GM18511 (cell line): ENCODE measurements around the gene TMEM126A.
"Not testable (repeated sequence)": the region's sequence is repeated elsewhere in the genome, so short reads cannot be mapped to it uniquely, and the experiment has no call there.

ENCODE experiments used
- ATAC-seq: cut with Tn5 transposase; IDR thresholded peaks from one replicate; pipeline ENCODE4 v1.9.1; 2021; ENCODE audit warnings: mild to moderate bottlenecking, moderate library complexity; ENCODE audit not compliant: unreplicated experiment

The TMEM126A gene

DNA sequence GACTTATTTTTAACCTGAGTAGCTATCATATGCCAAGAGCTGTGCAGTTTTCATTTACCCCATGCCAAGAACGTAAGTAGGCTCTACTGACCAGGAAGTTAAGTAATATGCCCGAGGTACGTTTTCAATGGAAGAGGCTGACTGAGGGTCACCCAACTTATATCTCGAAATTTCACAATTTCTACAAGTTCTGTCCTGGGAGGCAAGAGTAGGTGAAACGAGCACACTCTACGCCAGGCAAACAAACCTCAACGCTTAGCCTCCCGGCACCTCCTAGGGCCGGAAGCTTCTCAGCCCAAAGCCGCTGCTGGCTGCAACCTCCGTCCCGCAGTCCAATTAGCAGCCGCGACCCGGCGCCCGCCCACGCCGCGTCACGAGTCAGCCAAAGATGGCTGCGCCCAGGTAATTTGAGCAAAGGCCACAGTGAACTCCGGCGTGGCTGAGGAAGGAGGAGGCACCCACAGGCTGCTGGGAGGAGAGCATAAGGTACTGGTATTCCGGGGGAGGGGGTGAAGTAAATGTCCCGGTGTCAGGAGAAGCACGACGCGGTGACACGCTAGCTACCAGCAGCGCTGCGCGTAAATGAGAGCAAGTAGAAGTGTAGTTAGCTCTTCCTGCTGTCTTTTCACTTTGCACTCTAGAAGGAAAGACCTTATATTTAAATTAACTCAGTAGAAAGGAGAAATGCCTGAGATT, at the start of gene TMEM126A:
TMEM126A (plus strand) TSS at position 364 of the 696 bp plus-strand sequence. CDS start 2,289 bp downstream, outside the sequence.
- ATAC-seq: peak; percentile 99

DNA sequence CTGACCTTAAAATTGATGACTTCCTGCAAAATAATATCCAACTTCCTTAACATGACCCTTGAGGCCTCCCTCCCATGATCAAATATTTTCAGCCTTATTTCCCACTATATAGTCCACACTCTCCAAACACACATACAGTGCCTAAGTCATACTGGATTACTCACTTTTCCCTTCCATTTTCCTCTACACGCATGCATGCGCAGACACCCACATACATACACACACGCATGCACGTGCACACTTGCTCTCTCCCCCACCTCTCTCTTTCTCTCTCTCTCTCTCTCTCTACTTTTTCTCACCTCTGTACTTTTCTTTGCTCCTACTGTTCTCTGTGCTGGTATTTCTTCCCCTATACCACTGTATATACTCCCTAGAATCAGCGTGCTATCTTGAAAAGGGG, 48.7 kb upstream of the TMEM126A start:
- ATAC-seq: no peak

DNA sequence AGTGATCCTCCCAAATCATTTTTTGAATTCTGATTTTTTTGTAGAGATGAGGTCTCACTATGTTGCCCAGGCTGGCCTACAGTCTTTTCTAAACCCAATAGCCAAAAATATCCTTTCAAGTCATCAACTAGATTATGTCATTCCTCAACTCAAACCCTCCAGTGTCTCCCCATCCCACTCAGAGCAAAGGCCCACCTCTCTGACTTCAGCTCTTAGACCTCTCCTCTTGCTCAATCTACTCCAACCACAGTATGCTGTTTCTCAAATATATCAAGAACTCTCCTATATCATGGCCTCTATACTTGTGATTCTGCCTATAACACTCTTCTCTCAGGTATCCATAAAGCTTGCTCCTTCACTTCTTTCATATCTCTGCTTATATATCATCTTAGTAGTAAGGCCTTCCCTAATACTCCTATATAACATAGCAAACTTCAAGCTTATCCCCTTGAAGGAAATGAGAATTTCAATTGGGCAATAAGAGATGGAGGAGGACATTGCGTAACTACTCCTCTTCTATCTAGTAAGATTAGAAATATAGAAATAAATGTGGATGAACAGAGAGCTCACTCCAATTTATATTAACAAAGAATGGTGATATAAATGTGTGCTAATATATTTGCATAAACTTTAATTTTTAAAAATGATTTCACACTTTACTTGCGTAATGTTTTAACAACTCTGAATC, 45.1 kb upstream of the TMEM126A start:
- ATAC-seq: no peak

DNA sequence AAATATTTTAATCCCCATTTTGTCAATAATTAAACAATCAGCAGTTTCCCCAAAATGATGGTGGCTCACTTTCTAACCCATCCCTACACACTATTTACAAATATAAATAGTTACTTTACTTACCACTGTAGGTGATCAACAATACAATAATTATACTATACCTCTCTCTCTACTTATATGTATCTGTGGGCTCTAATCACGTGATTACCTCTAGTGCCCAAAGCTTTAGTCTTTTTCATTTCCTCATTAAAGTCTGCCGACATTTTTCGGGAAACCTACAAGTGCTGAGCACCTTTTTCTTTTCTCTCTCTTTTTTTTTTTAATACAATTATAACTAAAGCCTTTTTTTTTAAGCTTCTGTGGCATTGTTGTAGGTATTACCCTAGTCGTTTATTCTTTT, 44.5 kb upstream of the TMEM126A start:
- no peak for ATAC-seq

DNA sequence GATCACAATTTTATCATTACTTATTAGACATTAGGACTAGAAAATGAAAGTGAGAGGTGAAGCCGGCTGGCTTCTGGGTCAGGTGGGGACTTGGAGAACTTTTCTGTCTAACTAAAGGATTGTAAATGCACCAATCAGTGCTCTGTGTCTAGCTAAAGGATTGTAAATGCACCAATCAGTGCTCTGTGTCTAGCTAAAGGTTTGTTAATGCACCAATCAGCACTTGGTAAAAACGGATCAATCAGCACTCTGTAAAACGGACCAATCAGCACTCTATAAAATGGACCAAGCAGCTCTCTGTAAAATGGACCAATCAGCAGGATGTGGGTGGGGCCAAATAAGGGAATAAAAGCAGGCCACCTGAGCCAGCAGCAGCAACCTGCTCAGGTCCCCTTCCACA, 41.5 kb upstream of the TMEM126A start:
- ATAC-seq: not testable (repeated sequence)

DNA sequence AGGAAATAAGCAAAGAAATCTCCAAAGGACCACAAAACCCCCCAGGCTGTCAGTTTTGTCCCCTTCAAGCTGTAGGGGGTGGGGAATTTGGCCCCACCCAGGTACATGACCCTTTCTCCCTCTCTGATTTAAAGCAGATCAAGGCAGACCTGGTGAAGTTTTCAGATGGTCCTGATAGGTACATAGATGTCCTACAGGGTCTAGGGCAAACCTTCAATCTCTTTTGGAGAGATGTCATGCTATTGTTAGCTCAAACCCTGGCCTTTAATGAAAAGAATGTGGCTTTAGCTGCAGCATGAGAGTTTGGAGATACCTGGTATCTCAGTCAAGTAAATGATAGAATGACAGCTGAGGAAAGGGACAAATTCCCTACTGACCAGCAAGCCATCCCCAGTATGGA, 39.1 kb upstream of the TMEM126A start:
- ATAC-seq: not testable (repeated sequence)

DNA sequence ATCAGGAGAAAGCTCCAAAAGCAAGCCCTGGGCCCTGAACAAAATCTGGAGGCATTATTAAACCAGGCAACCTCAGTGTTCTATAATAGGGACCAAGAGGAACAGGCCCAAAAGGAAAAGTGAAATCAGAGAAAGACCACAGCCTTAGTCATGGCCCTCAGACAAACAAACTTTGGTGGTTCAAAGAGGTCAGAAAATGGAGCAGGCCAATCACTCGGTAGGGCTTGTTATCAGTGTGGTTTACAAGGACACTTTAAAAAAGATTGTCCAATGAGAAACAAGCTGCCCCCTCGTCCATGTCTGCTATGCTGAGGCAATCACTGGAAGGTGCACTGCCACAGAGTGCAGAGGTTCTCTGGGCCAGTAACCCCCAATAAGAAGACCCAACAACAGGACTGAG, 38.5 kb upstream of the TMEM126A start:
- not testable (repeated sequence) for ATAC-seq

DNA sequence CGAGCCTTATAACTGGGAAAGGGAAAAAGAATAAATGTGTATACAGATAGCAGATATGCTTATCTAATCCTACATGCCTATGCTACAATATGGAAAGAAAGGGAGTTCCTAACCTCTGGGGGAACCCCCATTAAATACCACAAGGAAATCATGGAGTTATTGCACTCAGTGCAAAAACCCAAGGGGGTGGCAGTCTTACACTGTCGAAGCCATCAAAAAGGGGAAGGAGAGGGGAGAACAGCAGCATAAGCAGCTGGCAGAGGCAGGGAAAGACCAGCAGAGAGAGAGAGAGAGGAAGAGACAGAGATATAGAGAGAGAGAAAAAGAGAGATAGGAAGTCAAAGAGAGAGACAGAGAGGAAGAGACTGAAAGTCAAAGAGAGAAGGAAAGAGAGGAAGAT, 36.1 kb upstream of the TMEM126A start:
- ATAC-seq: not testable (repeated sequence)

DNA sequence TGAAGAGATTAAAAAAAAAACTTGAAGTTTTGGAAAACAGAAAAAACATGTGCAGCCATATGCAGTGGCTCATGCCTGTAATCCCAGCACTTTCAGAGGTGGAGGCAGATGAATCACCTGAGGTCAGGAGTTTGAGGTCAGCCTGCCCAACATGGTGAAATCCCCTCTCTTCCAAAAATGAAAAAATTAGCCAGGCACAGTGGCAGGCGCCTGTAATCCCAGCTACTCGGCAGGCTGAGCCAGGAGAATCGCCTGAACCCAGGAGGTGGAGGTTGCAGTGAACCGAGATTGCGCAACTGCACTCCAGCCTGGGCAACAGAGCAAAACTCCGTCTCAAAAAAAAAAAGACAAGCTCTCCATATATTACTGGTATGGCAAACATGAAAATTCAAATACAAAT, 28.3 kb upstream of the TMEM126A start:
- no peak for ATAC-seq

DNA sequence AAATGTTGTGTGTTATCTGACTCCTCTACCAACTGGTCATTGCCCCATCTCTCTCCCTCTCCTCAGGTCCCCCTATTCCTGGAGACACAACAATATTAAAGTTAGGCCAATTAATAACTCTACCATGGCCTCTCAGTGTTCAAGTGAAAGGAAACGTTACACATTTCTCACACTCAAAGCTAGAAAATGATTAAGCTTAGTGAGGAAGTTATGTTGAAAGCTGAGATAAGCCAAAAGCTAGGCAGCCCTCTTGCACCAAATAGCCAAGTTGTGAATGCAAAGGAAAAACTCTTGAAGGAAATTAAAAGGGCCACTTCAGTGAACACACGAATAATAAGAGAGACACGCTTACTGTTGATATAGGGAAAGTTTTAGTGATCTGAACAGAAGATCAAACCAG, 27.5 kb upstream of the TMEM126A start:
- ATAC-seq: no peak

DNA sequence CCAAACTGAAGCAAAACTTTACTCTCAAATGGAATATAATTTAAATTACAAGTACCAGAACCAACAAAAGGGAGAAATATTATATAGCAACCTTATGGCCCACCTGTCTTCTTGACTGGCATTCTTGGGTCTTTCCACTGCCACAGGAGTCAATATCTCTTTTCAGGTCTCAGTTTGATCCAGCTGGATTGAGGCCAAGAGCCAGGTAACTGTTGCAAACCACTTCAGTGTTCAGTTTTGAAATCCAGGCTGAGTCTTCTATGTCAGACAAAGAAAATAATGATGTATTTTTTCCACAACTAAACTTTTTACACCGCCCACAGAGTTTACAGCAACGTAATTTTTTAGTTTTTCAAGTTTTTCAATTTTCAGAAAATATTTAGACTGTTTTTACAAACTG, 21.3 kb upstream of the TMEM126A start:
- ATAC-seq: no peak

DNA sequence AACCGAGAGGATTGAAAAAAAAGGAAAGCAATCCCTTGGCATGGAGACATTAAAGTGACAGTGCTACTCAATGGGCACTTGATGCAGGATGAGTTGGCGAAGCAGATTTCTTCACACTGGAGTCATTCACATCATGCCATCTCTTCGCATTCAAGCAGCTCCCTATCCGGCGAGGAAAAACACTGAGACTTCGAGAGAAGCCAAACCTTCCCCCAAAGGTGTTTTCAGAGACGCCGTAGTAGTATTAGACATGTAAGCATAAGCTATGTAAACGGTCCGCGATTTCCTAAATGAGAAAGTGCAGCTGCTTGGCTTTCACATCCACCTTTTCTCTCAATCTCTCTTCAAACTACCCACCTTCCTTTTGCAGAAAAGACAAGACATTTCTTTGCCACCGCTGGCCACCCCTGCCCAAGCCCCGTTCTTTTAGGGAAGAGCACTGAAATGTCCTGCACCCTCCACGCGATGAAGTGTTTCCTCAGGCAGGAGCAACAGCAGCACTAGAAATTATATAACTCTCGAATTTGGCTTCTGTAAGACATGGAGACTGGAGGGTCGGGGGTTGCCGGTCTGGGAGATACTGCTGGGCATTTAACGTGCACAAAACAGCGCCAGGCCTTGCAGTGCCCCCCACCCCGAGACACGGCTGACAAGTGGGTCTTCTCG, 20.3 kb upstream of the TMEM126A start, which contains the start of gene DLG2:
DLG2 (minus strand) TSS at position 13 of the 666 bp plus-strand sequence.
- peak; percentile 2 for ATAC-seq

DNA sequence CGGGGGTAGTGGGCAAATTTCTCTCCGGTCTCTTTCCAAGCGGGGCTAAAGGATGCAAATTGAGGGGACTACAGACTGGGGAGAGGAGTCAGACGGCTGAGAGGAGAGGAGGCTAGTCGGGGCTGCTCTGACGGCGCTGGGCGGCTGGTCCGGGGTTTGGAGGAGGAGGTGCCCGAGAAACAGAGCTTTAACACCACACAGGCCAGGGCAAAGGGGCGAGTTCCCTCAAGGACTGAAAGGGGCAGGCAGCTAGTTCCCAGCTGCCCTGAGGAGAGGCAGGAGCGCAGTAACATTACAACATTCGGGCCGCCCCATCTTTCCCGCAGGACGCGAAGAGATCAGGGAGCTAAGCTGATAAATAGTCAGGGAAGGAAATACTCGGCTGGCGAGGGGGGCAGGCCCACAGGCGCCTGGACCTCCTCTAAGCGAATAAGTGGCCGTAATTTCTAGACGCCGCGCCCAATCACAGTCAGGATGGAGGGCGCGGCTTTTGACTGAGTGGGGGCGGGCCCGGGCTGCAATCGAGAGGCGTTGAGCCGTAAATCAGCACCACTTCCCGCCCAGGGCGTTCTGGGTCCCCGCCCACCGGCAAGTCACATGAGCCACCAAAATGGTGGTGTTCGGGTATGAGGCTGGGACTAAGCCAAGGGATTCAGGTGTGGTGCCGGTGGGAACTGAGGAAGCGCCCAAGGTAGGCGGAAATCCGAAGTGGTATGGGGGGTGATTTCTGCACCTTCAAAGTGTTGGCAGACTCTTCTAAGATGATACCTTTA, 19.6 kb upstream of the TMEM126A start, which contains the start of gene TMEM126B:
TMEM126B (plus strand) TSS at position 596 of the 773 bp plus-strand sequence; CDS start at position 611, 15 bp downstream.
- ATAC-seq: peak; percentile 99

DNA sequence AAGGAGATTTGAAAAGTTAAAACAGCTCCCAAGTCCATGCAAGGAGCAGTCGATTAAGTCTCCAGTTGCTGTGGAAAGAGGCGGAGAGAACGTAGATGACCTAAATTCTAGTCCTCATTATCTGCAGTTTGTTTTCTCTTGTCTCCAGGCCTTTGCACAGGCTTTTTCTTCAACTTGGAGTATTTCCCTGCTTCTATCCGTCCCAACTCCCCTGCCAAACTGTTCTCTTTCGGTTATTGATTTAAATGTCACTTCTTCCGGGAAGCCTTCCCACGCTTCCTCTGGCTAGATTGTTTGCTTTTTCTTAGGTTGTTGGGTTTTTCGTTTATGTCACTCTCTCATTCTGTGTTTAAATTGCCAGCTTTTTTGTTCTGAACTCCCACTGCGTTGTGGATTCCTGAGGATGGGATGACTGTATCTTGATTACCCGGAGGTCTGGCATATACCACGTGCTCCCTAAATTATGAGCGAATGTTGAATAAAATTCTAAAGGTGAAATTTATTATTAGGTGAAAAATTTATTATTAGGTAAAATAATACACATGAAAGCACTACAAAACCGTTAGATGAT, 18.9 kb upstream of the TMEM126A start:
- peak; percentile 18 for ATAC-seq

DNA sequence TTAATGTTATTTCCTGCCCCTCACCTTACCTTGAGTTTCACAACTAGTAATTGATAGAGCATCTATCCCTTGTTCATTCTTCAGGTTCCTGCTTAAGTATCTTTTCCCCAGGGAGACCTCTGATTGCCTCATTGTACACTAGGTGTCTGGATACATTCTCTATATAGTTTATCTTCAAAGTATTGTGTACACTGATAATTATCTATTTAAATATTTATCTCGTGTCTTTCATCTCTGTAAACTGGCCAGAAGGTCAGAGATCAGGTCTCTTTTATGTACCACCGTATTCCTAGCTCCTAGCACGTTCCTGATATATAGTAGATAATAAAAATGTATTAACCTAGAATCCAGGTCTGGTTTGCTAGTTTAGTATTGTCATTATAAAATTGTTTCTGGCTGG, 13.0 kb upstream of the TMEM126A start:
- no peak for ATAC-seq

DNA sequence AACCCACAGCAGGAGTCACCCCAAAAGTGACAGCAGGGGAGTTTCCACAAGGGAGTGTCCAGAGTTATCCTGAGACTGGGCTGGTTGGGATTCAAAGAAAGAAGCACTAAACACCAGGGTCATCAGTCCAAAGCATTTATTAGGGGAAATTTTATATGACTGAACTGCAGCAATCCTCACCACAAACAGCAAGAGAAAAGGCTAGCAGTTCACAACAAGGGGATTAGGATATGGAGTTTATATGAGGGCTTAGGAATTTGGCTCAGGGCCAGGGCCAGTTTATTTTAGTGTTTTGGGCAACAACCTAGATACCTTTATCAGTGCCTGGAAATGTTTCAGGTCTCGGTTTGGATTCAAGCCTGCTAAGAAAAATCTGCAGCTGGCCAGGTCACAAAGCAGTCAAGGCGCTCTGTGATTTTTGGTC, 4.6 kb upstream of the TMEM126A start:
- ATAC-seq: no peak

DNA sequence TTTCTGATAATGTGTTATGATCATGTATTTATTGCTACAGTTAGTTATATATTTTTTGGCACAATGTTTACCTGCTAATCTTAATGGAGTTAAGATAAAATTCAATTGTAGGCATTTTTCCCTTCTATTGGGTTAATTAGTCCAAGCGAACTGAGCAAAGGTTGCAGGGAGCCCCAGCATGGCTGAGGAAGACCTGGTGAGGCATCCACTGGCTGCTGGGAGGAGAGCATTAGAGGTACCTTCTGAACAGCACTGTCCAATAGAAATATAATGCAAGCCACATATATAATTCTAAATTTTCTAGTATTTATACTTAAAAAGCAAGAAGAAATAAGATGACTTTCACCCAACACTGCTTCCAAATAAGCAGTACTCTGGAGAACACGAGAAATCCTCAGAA, 689 bp upstream of the TMEM126A start:
- ATAC-seq: peak; percentile 19

DNA sequence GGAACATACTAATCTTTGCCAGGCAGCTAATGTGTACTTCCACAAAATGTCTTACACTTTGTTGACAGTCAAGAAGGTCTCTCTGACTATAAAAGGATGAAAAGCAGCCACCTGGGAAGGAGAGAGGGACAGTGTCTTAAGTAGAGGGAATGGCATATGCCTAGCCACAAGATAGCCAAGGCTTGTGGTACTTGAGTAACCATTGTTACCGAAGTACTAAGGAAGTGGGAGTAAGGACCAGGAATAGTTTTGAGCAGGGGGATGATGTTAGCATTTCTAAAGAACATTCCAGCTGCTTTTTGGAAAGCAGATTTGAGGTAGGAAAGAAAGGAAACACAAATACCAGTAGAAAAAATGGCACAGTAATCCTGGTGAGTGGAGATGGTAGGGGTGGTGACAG, 3.4 kb downstream of the TMEM126A start:
- no peak for ATAC-seq

DNA sequence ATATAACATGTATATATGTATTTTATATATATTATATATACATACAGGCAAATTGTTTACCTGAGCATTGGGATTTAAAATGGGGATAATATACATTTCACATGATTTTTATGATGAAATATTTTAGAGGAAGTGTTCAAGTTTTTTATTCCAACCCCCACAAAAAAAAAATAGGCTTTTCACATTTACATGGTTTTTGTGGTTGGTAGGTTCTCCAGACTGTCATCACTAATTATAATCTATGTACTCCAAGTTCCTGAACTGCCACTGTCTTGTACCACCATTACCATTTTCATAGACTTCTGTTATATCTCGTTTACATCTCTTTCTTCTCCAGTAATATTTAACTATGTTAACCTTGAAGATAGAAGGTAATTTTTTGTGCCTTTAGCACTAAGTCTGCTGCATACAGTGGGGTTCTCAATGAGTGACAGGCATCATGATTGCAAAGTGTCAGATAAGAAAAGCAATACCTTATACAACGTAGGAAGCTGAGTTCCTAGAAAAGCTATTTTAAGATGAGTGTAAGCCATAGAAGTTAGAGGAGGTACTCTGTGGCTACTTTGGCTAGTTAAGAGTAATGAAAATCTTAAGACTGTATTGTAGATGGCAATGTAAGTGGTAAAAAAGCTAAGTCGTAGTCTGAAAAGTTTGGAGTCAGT, 5.2 kb downstream of the TMEM126A start:
- ATAC-seq: no peak

DNA sequence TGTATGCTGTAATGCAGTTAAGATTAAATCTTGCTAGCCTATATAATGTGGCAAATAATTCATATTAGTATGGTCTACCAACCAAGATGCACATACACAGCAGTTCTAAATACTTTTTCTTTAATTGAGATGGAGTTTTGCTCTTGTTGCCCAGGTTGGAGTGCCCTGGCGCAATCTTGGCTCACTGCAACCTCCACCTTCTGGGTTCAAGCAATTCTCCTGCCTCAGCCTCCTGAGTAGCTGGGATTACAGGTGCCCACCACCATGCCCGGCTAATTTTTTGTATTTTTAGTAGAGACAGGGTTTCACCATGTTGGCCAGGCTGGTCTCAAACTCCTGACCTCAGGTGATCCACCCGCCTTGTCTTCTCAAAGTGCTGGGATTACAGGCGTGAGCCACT, 6.6 kb downstream of the TMEM126A start:
- ATAC-seq: not testable (repeated sequence)
